OCI-LY3 (cell line): Measurements from ENCODE around the gene AMDHD1.

Experiments used
- H2AFZ ChIP-seq: fragments of 200-600, 300-600 bp; shearing (Covaris generic); 2 replicates; pipeline ENCODE4 v1.6.0; 2014; ENCODE audit warnings: antibody characterized with exemption, low read depth, low read length
- H3K27ac ChIP-seq: fragments of 200-600, 300-600 bp; sonication (generic); 2 replicates; pipeline ENCODE4 v1.5.1; 2014; ENCODE audit warnings: mild to moderate bottlenecking, low read length, moderate library complexity, mixed read lengths
- H3K27me3 ChIP-seq: fragments of 200-600, 300-600 bp; sonication (generic); 2 replicates; pipeline ENCODE4 v1.6.1; 2014; ENCODE audit warnings: low read depth, low read length, mixed read lengths
- H3K36me3 ChIP-seq: fragments of 200-600, 300-600 bp; sonication (generic); replicated peaks from 2 replicates; pipeline ENCODE3; 2014; ENCODE audit warnings: low read depth, low read length, mixed read lengths
- H3K4me1 ChIP-seq: fragments of 300-600, 200-600 bp; sonication (generic); 2 replicates; pipeline ENCODE4 v1.6.1; 2014; ENCODE audit warnings: low read length, mixed read lengths
- H3K4me2 ChIP-seq: fragments of 200-600, 300-600 bp; sonication (generic); 2 replicates; pipeline ENCODE4 v1.6.1; 2014; ENCODE audit warnings: low read length, mixed read lengths
- H3K4me3 ChIP-seq: fragments of 300-600, 200-600 bp; sonication (generic); 2 replicates; pipeline ENCODE4 v1.5.1; 2014; ENCODE audit warnings: antibody characterized with exemption, mild to moderate bottlenecking, low read length, moderate library complexity
- H3K79me2 ChIP-seq: fragments of 300-600, 200-600 bp; shearing (Covaris generic); 2 replicates; pipeline ENCODE4 v1.6.1; 2014; ENCODE audit warnings: mild to moderate bottlenecking, low read length, mixed read lengths
- H3K9ac ChIP-seq: fragments of 300-600, 200-600 bp; shearing (Covaris generic); 2 replicates; pipeline ENCODE4 v1.6.0; 2014; ENCODE audit warnings: mild to moderate bottlenecking, low read length, moderate library complexity
- H3K9me3 ChIP-seq: fragments of 200-600, 300-600 bp; shearing (Covaris generic); 2 replicates; pipeline ENCODE4 v1.6.1; 2014; ENCODE audit warnings: low read length, mixed read lengths; ENCODE audit not compliant: insufficient read depth
- H4K20me1 ChIP-seq: fragments of 200-600, 300-600 bp; sonication (generic); 2 replicates; pipeline ENCODE4 v1.6.1; 2016; ENCODE audit warnings: low read length, mixed read lengths; ENCODE audit not compliant: insufficient read depth
- EZH2phosphoT487 ChIP-seq: fragments of 200-600 bp; shearing (Covaris generic); IDR thresholded peaks from 2 replicates; pipeline ENCODE4 v1.6.1; 2018; ENCODE audit warnings: antibody characterized with exemption, mixed run types, low read depth
- TF ChIP-seq, protein P1 (sequence below): fragments of 200-600, 300-600 bp; sonication (generic); IDR thresholded peaks from 2 replicates; pipeline ENCODE4 v1.5.1; 2014; ENCODE audit warnings: antibody characterized with exemption, low read length, low read depth

Gene AMDHD1

DNA sequence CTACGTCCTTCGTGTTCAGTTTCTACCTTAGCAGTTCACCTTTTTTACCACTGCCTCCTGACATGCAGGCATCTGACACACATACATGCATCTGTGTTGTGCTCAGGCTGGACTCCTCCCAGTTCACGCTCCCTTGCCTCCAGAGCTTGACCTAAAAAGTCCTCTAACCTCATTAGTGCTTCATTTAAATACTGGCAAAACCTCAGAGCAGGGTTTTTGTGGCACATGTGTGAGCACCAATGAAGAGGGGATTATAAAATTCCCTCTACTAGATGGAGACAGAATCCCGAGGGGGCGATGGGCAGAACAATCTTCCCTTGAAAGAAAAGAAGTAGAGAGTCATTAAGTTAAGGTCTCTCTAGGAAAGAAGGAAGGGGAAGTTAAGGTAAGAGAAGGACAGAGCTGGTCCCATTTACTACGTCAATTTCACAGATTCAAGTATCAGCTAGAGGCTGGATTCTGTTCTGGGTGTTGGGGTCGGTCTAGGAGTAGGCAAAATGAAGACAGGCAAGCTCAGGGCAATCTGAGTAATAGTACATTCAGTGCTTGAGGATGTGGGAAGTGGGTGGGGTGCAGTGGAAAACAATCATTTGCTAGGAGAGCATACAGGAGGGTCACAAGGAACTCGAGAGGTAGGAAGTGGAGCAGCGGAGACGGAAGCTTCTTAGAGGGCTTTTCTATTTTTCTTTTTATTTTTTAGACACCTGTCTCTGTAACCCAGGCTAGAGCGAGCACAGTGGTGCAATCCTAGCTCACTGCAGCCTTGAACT lies 45.6 kb downstream of the AMDHD1 start:
- H3K4me2 ChIP-seq, result no peak overlapping the region
- H3K79me2 ChIP-seq, result no peaks in the 10 kb centered on the region
- H3K27ac ChIP-seq, result no peak overlapping the region
- H3K4me3 ChIP-seq, result no peak overlapping the region
- TF ChIP-seq, protein P1, sequence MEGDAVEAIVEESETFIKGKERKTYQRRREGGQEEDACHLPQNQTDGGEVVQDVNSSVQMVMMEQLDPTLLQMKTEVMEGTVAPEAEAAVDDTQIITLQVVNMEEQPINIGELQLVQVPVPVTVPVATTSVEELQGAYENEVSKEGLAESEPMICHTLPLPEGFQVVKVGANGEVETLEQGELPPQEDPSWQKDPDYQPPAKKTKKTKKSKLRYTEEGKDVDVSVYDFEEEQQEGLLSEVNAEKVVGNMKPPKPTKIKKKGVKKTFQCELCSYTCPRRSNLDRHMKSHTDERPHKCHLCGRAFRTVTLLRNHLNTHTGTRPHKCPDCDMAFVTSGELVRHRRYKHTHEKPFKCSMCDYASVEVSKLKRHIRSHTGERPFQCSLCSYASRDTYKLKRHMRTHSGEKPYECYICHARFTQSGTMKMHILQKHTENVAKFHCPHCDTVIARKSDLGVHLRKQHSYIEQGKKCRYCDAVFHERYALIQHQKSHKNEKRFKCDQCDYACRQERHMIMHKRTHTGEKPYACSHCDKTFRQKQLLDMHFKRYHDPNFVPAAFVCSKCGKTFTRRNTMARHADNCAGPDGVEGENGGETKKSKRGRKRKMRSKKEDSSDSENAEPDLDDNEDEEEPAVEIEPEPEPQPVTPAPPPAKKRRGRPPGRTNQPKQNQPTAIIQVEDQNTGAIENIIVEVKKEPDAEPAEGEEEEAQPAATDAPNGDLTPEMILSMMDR, result no peak
- no peak for TF ChIP-seq EZH2phosphoT487
- no peaks in the 10 kb centered on the region for H3K4me1 ChIP-seq
- no peaks in the 10 kb centered on the region for H3K36me3 ChIP-seq
- no peaks in the 10 kb centered on the region for H3K9me3 ChIP-seq
- H3K9ac ChIP-seq, result no peak overlapping the region
- no peaks in the 10 kb centered on the region for H3K27me3 ChIP-seq
- H2AFZ ChIP-seq, result no peak overlapping the region
- no peaks in the 10 kb centered on the region for H4K20me1 ChIP-seq

DNA sequence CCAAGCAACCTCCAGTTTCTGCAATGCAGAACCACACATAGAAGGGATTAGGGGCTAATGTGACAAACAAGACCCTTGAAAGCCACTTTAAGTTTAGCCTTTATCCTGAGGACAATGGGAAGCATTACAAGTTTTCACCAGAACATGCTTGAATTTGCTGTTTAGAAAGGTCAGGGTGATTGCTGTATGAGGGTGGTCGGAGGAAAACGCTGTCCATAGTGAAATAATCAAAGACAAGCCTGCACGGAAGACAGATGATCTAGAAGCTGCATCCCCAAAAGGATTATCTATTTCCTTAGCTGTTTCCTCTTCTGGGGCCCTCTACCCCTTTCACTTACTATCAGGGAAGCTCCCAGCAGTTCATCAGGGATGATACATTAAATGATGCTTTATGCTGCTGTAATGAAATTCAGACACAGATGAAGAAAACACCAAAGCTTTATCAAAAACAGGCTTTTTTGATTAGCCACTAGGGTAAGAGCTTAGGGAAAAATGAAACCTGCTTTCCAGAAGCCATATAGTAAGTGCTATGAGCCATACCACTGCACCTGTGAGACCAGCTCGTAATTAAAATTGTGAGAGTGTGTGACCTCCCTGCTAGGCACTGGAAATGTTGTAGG lies 46.5 kb downstream of the AMDHD1 start:
- Histone ChIP-seq H3K27ac (no peak overlapping the region), H3K27me3 (no peaks in the 10 kb centered on the region), H3K9me3 (no peaks in the 10 kb centered on the region), H3K4me3 (no peak overlapping the region), H3K79me2 (no peaks in the 10 kb centered on the region), H4K20me1 (no peaks in the 10 kb centered on the region), H3K4me1 (no peaks in the 10 kb centered on the region), H3K9ac (no peak overlapping the region), H2AFZ (no peak overlapping the region), H3K36me3 (no peaks in the 10 kb centered on the region), H3K4me2 (no peak overlapping the region)
- TF ChIP-seq, protein P1, result no peak
- no peak for TF ChIP-seq EZH2phosphoT487

DNA sequence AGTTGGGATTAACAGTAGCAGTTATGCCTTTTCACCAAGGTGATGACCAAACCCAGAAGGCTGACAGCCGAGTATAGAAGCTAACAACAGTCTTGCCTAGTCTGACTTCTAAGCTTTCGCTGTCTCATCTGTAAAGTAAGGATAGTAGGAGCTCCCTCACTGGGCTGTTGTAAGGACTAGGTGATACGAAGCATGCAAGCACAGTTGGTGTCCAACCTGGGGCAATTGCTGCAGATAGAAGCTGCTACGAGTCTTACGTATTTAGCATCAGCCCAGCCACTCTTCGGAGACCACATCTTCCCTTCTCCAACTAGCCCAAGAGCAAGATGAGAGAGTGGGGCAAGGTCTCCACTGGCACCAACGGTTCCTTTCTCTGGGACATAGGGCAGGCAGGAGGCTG lies 47.0 kb downstream of the AMDHD1 start:
- Histone ChIP-seq H3K4me1 (no peaks in the 10 kb centered on the region), H2AFZ (no peak overlapping the region), H3K27me3 (no peaks in the 10 kb centered on the region), H3K4me2 (no peak overlapping the region), H3K36me3 (no peaks in the 10 kb centered on the region), H3K9ac (no peak overlapping the region), H3K27ac (no peak overlapping the region), H4K20me1 (no peaks in the 10 kb centered on the region), H3K79me2 (no peaks in the 10 kb centered on the region), H3K9me3 (no peaks in the 10 kb centered on the region), H3K4me3 (no peak overlapping the region)
- TF ChIP-seq, protein P1, result no peak
- no peak for TF ChIP-seq EZH2phosphoT487

DNA sequence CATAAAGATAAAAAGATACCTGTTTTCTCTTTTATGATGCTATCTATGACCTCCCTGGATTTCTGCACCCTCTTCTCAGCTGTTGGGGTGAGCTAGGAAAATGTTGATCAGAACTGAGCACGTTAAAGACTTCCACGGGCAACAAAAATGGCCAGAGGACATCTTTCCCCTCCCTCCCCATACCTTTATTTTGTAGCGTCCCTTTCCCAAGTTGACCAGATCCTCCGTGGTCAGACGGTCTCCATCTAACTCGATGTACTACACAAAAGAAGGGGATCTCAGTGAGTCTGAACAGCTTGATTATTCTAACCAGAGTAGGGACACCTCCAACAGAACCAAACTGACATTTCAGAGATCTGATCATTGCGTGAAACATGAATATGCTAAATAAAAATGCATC lies 50.8 kb downstream of the AMDHD1 start:
- peaks cover 5% of the 10 kb centered on the region for H3K4me1 ChIP-seq
- no peak overlapping the region for H2AFZ ChIP-seq
- no peak overlapping the region for H3K4me3 ChIP-seq
- no peak overlapping the region for H3K9ac ChIP-seq
- H3K27me3 ChIP-seq, result no peaks in the 10 kb centered on the region
- no peak overlapping the region for H3K27ac ChIP-seq
- no peak overlapping the region for H3K4me2 ChIP-seq
- TF ChIP-seq, protein P1, result no peak
- TF ChIP-seq EZH2phosphoT487, result no peak
- H4K20me1 ChIP-seq, result no peaks in the 10 kb centered on the region
- no peaks in the 10 kb centered on the region for H3K79me2 ChIP-seq
- H3K36me3 ChIP-seq, result no peaks in the 10 kb centered on the region
- no peaks in the 10 kb centered on the region for H3K9me3 ChIP-seq
